Neural cell (in vitro differentiated cells): ENCODE results near the gene COL2A1. TPM values are rescaled to one million over a fixed set of nuclear protein-coding genes. Genes with fewer than 3 reads are reported as not detected.

Experiments
- H2AFZ ChIP-seq: fragments of 200-600, 300-800 bp; sonication (generic), shearing (Covaris generic); 2 replicates; pipeline ENCODE4 v1.6.0; 2014; ENCODE audit warnings: low read depth, mild to moderate bottlenecking, antibody characterized with exemption, low read length, moderate library complexity
- H3F3A ChIP-seq: fragments of 200-600 bp; shearing (Covaris generic); 2 replicates; pipeline ENCODE4 v1.6.1; 2016; ENCODE audit warnings: mild to moderate bottlenecking, moderate library complexity, mixed read lengths, antibody characterized with exemption, low read length; ENCODE audit not compliant: insufficient read depth, poor library complexity, severe bottlenecking
- H3K27ac ChIP-seq: fragments of 200-600, 300-800 bp; sonication (generic), shearing (Covaris generic); 2 replicates; pipeline ENCODE4 v1.5.1; 2014; ENCODE audit warnings: mild to moderate bottlenecking, low read length, moderate library complexity
- H3K27me3 ChIP-seq: fragments of 300-800, 200-600 bp; sonication (generic), shearing (Covaris generic); 2 replicates; pipeline ENCODE4 v1.6.0; 2014; ENCODE audit warnings: mild to moderate bottlenecking, low read depth, low read length, moderate library complexity; ENCODE audit not compliant: insufficient read depth
- H3K36me3 ChIP-seq: fragments of 300-800, 200-600 bp; sonication (generic), shearing (Covaris generic); 2 replicates; pipeline ENCODE4 v1.5.1; 2014; ENCODE audit warnings: mild to moderate bottlenecking, antibody characterized with exemption, low read length, moderate library complexity; ENCODE audit not compliant: insufficient read depth
- H3K4me2 ChIP-seq: fragments of 300-800, 200-600 bp; sonication (generic), shearing (Covaris generic); 2 replicates; pipeline ENCODE4 v1.6.0; 2014; ENCODE audit warnings: mild to moderate bottlenecking, low read length
- H3K4me3 ChIP-seq: fragments of 300-800, 200-600 bp; sonication (generic), shearing (Covaris generic); 2 replicates; pipeline ENCODE4 v1.5.1; 2014; ENCODE audit warnings: mild to moderate bottlenecking, low read length, moderate library complexity
- H3K79me2 ChIP-seq: fragments of 200-600 bp; shearing (Covaris generic); replicated peaks from 2 replicates; pipeline ENCODE4 v1.6.0; 2014; ENCODE audit warnings: mild to moderate bottlenecking, low read length, moderate library complexity; ENCODE audit not compliant: insufficient read depth
- H3K9ac ChIP-seq: fragments of 300-800, 200-600 bp; sonication (generic), shearing (Covaris generic); 2 replicates; pipeline ENCODE4 v1.6.1; 2016; ENCODE audit warnings: mild to moderate bottlenecking, low read length, mixed read lengths
- H3K9me2 ChIP-seq: fragments of 200-600 bp; shearing (Covaris generic); 2 replicates; pipeline ENCODE4 v1.6.1; 2016; ENCODE audit warnings: mild to moderate bottlenecking, low read length, mixed read lengths; ENCODE audit not compliant: insufficient read depth
- H3K9me3 ChIP-seq: fragments of 200-600, 300-800 bp; sonication (generic), shearing (Covaris generic); 2 replicates; pipeline ENCODE4 v1.6.1; 2016; ENCODE audit warnings: mild to moderate bottlenecking, mixed run types, low read length, moderate library complexity, mixed read lengths
- H4K20me1 ChIP-seq: fragments of 200-600 bp; shearing (Covaris generic); 2 replicates; pipeline ENCODE4 v1.6.1; 2016; ENCODE audit warnings: mild to moderate bottlenecking, mixed run types; ENCODE audit not compliant: insufficient read depth
- EP300 ChIP-seq: fragments of 450-650 bp; conservative IDR thresholded peaks from 2 replicates; pipeline ENCODE4 v1.6.1; 2014; ENCODE audit warnings: antibody characterized with exemption, mild to moderate bottlenecking, moderate library complexity; ENCODE audit not compliant: poor library complexity, severe bottlenecking
- EZH2 ChIP-seq: fragments of 200-600, 300-800 bp; shearing (Covaris generic), sonication (generic); IDR thresholded peaks from 2 replicates; pipeline ENCODE4 v1.6.1; 2014; ENCODE audit warnings: antibody characterized with exemption, low read length, borderline replicate concordance, mild to moderate bottlenecking; ENCODE audit not compliant: insufficient read depth, poor library complexity, severe bottlenecking
- MXI1 ChIP-seq: fragments of 450-650 bp; conservative IDR thresholded peaks from 2 replicates; pipeline ENCODE4 v1.6.1; 2014; ENCODE audit warnings: antibody characterized with exemption, mild to moderate bottlenecking; ENCODE audit not compliant: poor library complexity, severe bottlenecking
- POLR2AphosphoS5 ChIP-seq: IDR thresholded peaks from 2 replicates; pipeline ENCODE4 v1.6.1; 2012
- RAD21 ChIP-seq: fragments of 450-650 bp; conservative IDR thresholded peaks from 2 replicates; pipeline ENCODE4 v1.6.1; 2014; ENCODE audit warnings: antibody characterized with exemption, mild to moderate bottlenecking, moderate library complexity
- REST ChIP-seq: IDR thresholded peaks from 2 replicates; pipeline ENCODE4 v1.6.1; 2012; ENCODE audit warnings: borderline replicate concordance
- SMC3 ChIP-seq: fragments of 450-650 bp; conservative IDR thresholded peaks from 2 replicates; pipeline ENCODE4 v1.6.1; 2014; ENCODE audit warnings: antibody characterized with exemption, mild to moderate bottlenecking, moderate library complexity; ENCODE audit not compliant: poor library complexity
- TAF1 ChIP-seq: IDR thresholded peaks from 2 replicates; pipeline ENCODE4 v1.6.1; 2012; ENCODE audit warnings: low read depth
- polyA plus RNA-seq: library from polyadenylated mRNA; depleted of rRNA; stranded (reverse); fragments of >200 nt; gene quantifications from 2 replicates; pipeline ENCODE4 v1.2.3, GENCODE V29; 2014
- TF ChIP-seq, protein P1 (sequence below): fragments of 450-650 bp; IDR thresholded peaks from 2 replicates; pipeline ENCODE4 v1.5.1; 2014; ENCODE audit warnings: antibody characterized with exemption, mild to moderate bottlenecking, moderate library complexity; ENCODE audit not compliant: poor library complexity, severe bottlenecking

The COL2A1 gene
- polyA plus RNA-seq, 1 donor from 2014 or later: 1.3 TPM

DNA sequence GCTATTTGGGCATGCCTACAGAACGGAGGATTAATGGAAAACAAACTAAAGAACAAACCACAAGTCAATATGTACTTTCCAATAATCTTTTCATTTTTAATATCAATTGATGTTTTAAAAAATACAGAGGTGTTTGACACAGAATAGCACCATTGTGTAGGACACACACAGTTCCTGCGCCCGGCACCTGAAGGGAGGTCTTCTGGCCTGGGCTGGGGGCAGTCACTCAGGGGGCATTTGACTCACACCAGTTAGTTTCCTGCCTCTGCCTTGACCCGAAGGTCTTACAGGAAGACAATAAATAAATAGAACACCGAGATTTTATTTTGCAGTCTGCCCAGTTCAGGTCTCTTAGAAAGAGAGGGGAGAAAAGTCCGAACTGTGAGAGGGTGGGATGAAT lies 31.4 kb downstream of the COL2A1 start:
- Histone ChIP-seq H2AFZ (no peak overlapping the region), H3K4me2 (no peak overlapping the region), H3K27me3 (no peaks in the 10 kb centered on the region), H3K79me2 (no peaks in the 10 kb centered on the region), H3K27ac (no peak overlapping the region), H4K20me1 (no peaks in the 10 kb centered on the region), H3K4me3 (no peak overlapping the region), H3K36me3 (no peaks in the 10 kb centered on the region), H3K9me3 (no peaks in the 10 kb centered on the region), H3K9ac (no peak overlapping the region), H3F3A (no peaks in the 10 kb centered on the region), H3K9me2 (no peaks in the 10 kb centered on the region)
- no peak for TF ChIP-seq REST
- TF ChIP-seq POLR2AphosphoS5: no peak
- TF ChIP-seq MXI1: no peak
- TF ChIP-seq EP300: no peak
- no peak for TF ChIP-seq RAD21
- no peak for TF ChIP-seq TAF1
- no peak for TF ChIP-seq SMC3
- TF ChIP-seq, protein P1, sequence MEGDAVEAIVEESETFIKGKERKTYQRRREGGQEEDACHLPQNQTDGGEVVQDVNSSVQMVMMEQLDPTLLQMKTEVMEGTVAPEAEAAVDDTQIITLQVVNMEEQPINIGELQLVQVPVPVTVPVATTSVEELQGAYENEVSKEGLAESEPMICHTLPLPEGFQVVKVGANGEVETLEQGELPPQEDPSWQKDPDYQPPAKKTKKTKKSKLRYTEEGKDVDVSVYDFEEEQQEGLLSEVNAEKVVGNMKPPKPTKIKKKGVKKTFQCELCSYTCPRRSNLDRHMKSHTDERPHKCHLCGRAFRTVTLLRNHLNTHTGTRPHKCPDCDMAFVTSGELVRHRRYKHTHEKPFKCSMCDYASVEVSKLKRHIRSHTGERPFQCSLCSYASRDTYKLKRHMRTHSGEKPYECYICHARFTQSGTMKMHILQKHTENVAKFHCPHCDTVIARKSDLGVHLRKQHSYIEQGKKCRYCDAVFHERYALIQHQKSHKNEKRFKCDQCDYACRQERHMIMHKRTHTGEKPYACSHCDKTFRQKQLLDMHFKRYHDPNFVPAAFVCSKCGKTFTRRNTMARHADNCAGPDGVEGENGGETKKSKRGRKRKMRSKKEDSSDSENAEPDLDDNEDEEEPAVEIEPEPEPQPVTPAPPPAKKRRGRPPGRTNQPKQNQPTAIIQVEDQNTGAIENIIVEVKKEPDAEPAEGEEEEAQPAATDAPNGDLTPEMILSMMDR: no peak
- TF ChIP-seq EZH2: no peak

DNA sequence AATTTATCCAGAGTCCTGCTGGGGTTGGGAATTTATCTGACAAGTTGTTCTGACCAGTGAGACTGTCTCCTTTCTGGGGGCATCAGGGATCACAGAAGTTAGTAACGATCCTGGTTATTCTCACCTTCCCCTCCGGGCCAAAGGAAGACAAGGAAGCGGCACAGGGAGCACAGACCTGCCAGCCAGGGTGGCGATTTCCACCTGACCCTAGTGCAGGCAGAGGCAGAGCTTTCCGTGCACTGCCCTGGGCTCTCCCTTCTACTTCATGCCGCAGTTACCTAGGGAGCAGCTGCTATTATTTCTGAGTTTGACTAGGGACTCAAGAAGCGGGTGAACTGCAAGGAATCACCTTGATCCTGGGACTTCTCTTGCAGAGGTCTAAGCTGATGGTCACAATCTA lies 33.4 kb downstream of the COL2A1 start:
- no peak overlapping the region for H3K4me2 ChIP-seq
- no peaks in the 10 kb centered on the region for H3K9me3 ChIP-seq

More for the DNA sequence above, 33.4 kb downstream of the COL2A1 start:
- Histone ChIP-seq H3K36me3 (peaks cover 3% of the 10 kb centered on the region), H3K79me2 (no peaks in the 10 kb centered on the region), H3K9ac (no peak overlapping the region), H3K4me3 (no peak overlapping the region), H4K20me1 (no peaks in the 10 kb centered on the region), H2AFZ (no peak overlapping the region), H3K9me2 (no peaks in the 10 kb centered on the region), H3K27ac (no peak overlapping the region), H3K27me3 (no peaks in the 10 kb centered on the region), H3F3A (no peaks in the 10 kb centered on the region)
- no peak for TF ChIP-seq POLR2AphosphoS5
- TF ChIP-seq RAD21: no peak
- no peak for TF ChIP-seq REST
- no peak for TF ChIP-seq TAF1
- TF ChIP-seq SMC3: no peak
